ENCODE measurements around the gene LUZP4. TPM values are rescaled to one million over a fixed set of nuclear protein-coding genes. Genes with fewer than 3 reads are reported as not detected.
A peak's percentile ranks its signal among the peaks of the same experiment; 100 is the strongest.
"Not testable (repeated sequence)": the region's sequence is repeated elsewhere in the genome, so short reads cannot be mapped to it uniquely, and the experiment has no call there.

The LUZP4 gene
- total RNA-seq, 1 donor from 2014 or later = not detected

DNA sequence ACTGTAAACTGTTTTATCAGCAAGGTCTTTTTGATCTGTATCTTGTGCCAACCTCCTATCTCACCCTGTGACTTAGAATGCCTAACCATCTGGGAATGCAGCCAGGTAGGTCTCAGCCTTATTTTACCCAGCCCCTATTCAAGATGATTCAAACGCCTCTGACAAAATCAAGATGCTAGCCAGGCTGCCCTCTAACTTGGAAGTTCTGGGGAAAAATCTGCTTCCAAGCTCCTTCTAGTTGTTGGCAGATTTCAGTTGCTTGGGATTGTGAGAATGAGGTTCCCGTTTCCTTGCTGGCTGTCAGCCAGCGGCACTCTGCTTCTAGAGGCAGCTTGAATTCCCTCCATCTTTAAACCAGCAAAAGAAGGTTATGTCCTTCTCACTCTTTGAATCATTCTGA lies 34.7 kb downstream of the LUZP4 start:
- no peaks in the 10 kb centered on the region for H3K9me3 ChIP-seq
- peak; percentile 63 for DNase-seq
- no peaks in the 10 kb centered on the region for H3K4me1 ChIP-seq
- intact Hi-C loops (cut with DNase I) = no loop called here
- no peak overlapping the region for H3K4me3 ChIP-seq
- ATAC-seq = no peak
- TF ChIP-seq, protein P1, sequence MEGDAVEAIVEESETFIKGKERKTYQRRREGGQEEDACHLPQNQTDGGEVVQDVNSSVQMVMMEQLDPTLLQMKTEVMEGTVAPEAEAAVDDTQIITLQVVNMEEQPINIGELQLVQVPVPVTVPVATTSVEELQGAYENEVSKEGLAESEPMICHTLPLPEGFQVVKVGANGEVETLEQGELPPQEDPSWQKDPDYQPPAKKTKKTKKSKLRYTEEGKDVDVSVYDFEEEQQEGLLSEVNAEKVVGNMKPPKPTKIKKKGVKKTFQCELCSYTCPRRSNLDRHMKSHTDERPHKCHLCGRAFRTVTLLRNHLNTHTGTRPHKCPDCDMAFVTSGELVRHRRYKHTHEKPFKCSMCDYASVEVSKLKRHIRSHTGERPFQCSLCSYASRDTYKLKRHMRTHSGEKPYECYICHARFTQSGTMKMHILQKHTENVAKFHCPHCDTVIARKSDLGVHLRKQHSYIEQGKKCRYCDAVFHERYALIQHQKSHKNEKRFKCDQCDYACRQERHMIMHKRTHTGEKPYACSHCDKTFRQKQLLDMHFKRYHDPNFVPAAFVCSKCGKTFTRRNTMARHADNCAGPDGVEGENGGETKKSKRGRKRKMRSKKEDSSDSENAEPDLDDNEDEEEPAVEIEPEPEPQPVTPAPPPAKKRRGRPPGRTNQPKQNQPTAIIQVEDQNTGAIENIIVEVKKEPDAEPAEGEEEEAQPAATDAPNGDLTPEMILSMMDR (IDR thresholded peaks at IDR 0.05) = no peak
- no peak overlapping the region for H3K27ac ChIP-seq
- H3K27me3 ChIP-seq = no peaks in the 10 kb centered on the region
- H3K36me3 ChIP-seq = no peaks in the 10 kb centered on the region

DNA sequence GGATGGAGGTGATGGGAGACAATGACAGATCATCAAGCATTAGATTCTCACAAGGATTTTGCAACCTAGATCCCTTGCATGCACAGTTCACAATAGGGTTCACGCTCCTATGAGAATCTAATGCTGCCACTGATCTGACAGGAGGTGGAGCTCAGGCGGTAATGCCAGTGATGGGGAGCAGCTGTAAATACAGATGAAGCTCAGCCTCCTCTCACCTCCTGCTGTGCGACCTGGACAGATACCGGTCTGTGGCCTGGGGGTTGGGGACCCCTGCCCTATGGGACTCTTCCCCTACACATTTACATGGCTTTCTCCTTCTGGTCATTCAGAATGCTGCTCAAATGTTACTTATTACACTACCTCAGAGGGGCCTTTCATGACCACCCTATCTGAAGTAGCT lies 39.8 kb downstream of the LUZP4 start:
- not testable (repeated sequence) for H3K27ac ChIP-seq, H3K4me3 ChIP-seq, H3K36me3 ChIP-seq, H3K27me3 ChIP-seq, DNase-seq, ATAC-seq, H3K9me3 ChIP-seq, H3K4me1 ChIP-seq
- intact Hi-C loops (cut with DNase I) = loop anchor here (5.0 kb wide), 1 partner anchor 313 kb away; no protein-coding TSS in a partner anchor

DNA sequence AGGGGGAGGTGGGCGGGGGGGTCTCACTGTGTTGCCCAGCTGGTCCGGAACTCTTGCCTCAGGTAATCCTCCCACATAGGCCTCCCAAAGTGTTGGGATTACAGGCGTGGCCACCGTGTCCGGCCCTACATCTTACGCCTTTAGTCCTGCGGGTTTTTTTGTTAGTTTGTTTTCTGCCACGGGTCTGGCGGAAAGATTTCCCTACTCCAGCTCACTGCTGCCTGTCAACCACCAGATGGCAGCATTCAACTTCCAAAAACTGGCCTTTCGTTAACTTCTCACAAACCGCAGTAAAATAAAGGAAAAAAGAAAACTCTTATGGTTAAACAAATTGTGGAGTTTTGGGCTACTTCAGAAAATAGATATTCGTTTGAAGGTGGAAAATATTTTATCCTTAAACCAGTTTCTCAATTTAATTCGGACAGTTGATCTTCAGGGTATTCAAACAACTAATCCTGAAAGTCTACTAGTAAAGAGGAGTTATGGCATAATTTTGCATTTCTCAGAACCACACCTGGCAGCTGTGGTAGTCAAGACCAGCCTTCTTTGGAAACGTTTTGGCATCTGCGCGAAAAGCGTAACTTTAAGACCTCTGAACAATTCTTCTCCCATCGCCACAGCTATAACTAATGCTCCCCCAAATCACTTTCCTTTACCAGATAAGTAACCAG lies 41.1 kb downstream of the LUZP4 start:
- Histone ChIP-seq H3K36me3 (no peaks in the 10 kb centered on the region), H3K4me1 (no peaks in the 10 kb centered on the region), H3K9me3 (no peaks in the 10 kb centered on the region), H3K27me3 (no peaks in the 10 kb centered on the region), H3K27ac (no peak overlapping the region), H3K4me3 (no peak overlapping the region)
- ATAC-seq (peak; percentile 74), DNase-seq (no peak)
- intact Hi-C loops (cut with DNase I) = no loop called here
- TF ChIP-seq, protein P1 (IDR thresholded peaks at IDR 0.05) = peak; percentile 70

DNA sequence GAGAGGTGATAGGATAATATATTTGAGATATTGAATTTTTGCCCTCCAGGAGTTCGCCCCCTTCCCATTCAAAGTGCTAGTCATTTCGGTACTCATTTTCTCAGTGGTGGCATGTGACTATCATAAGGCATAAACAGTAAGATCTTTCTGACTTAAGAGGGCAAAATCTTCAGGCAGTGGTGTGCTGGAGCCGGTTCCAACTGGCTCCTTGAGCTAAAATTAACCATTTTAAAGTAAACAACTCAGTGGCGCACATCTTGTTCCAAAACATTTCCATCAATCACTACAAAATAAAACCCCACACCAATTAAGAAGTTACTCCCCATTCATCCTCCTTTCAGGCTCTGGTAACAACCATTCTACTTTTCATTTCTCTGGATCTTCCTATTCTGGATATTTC lies 43.3 kb downstream of the LUZP4 start:
- H3K27me3 ChIP-seq = no peaks in the 10 kb centered on the region

DNA sequence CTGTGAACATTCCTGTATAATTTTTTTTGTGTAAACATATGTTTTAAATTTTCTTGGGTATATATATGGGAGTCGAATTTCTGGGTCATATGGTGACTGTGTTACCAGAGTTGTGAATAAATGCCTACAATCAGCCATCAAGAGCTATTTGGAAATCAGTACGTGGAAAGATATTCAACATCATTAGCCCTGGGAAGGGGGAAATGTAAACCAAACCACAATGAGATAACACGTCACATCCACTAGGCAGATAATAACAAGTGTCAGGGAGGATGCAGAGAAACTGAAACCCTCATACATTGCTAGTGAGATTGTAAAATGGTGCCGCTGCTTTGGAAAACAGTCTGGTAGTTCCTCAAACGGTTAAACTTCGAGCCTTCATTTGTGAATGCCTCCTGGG lies 43.9 kb downstream of the LUZP4 start:
- H3K4me3 ChIP-seq = no peak overlapping the region
- TF ChIP-seq, protein P1 (IDR thresholded peaks at IDR 0.05) = no peak
- intact Hi-C loops (cut with DNase I) = no loop called here
- DNase-seq (no peak), ATAC-seq (no peak)
- H3K36me3 ChIP-seq = no peaks in the 10 kb centered on the region
- no peaks in the 10 kb centered on the region for H3K27me3 ChIP-seq
- H3K4me1 ChIP-seq = no peaks in the 10 kb centered on the region
- no peaks in the 10 kb centered on the region for H3K9me3 ChIP-seq
- no peak overlapping the region for H3K27ac ChIP-seq

More for the DNA sequence above, 43.3 kb downstream of the LUZP4 start:
- no peaks in the 10 kb centered on the region for H3K4me1 ChIP-seq
- TF ChIP-seq, protein P1 (IDR thresholded peaks at IDR 0.05) = no peak
- no peak for DNase-seq
- no peaks in the 10 kb centered on the region for H3K36me3 ChIP-seq
- no peaks in the 10 kb centered on the region for H3K9me3 ChIP-seq
- no peak for ATAC-seq
- no peak overlapping the region for H3K4me3 ChIP-seq
- no peak overlapping the region for H3K27ac ChIP-seq
- intact Hi-C loops (cut with DNase I) = no loop called here

DNA sequence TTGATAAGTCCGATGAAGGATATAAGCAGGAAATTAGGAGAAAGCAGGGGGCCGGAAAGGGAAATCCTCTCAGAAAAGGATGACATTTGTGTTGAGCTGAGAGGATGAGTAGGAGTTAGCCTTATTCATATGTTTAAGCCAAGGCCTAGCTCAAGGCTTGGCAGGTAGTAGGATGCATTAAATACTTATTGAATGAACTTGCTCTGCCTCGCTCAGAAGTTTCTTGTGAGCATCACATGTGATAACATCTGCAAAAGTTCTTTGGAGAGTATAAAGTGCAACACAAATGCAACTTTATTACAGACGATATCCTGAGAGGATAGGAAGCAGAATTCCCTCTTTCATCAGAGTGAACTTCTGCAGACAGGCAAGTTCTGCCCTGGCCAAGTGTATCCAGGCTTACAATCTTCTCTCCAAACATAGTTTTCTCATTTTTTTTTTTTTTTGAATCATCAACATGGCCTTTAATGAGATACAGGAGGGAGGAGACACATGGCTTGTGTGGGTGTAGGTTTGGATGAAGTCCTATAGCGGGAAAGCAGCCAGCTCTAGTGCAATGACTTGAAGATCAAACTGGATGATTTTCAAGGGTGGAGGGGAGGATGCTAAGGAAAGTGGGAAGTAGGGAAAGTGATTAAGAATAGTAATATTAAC lies 48.1 kb downstream of the LUZP4 start:
- intact Hi-C loops (cut with DNase I) = no loop called here
- ATAC-seq = no peak
- Histone ChIP-seq H3K27ac (no peak overlapping the region), H3K4me1 (no peaks in the 10 kb centered on the region), H3K36me3 (no peaks in the 10 kb centered on the region), H3K9me3 (no peaks in the 10 kb centered on the region), H3K27me3 (no peaks in the 10 kb centered on the region), H3K4me3 (no peak overlapping the region)
- DNase-seq = no peak
- TF ChIP-seq, protein P1 (IDR thresholded peaks at IDR 0.05) = no peak

Data from upper lobe of right lung (tissue), 1 donor.